ENCODE measurements around the gene ZNF398.

DNA sequence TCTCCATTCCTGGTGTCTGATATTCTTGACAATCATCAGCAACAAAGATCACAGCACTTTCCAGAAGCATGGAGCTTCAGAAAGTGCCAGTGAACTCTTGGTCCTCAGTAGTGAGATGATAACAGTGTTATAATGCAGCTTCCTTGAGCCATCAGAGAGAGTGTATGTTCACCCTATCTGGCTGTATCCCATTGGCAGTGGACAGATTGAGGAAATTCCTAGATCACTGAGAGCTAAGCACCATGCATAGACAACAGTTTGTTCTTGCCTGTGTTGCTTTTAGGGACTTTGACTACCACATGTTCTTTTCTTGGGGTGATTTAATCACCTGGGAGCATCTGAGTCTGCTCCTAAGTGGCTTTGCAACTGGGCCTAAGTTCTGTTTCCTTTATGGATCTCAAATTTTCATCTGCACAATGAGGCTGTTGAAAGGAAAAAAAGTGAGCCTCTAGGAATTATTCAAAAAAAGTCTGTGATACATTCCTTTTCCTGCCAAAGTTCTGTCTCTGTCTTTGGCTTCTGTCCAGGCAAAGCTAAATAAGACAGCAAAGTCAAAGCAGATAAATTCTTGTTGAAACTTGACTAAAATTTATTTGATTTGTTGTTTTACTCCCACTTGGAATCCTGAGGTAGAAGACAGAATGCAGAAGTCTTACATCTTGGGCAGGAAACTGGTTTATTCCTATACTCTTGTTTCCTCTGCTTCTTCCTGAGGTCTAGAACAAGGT, 33.6 kb downstream of the ZNF398 start:
- TF ChIP-seq POLR2A (IDR thresholded peaks at IDR 0.05), result no peak
- TF ChIP-seq, protein P1, sequence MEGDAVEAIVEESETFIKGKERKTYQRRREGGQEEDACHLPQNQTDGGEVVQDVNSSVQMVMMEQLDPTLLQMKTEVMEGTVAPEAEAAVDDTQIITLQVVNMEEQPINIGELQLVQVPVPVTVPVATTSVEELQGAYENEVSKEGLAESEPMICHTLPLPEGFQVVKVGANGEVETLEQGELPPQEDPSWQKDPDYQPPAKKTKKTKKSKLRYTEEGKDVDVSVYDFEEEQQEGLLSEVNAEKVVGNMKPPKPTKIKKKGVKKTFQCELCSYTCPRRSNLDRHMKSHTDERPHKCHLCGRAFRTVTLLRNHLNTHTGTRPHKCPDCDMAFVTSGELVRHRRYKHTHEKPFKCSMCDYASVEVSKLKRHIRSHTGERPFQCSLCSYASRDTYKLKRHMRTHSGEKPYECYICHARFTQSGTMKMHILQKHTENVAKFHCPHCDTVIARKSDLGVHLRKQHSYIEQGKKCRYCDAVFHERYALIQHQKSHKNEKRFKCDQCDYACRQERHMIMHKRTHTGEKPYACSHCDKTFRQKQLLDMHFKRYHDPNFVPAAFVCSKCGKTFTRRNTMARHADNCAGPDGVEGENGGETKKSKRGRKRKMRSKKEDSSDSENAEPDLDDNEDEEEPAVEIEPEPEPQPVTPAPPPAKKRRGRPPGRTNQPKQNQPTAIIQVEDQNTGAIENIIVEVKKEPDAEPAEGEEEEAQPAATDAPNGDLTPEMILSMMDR (IDR thresholded peaks at IDR 0.05), result no peak

Measured in body of pancreas (tissue), 4 donors.